Loucy (cell line): ENCODE results near the gene TEAD4.

Source experiments
- CTCF ChIP-seq: fragments of 200-600 bp; sonication (generic); conservative IDR thresholded peaks from 2 replicates; pipeline ENCODE4 v1.5.1; 2014; ENCODE audit warnings: mild to moderate bottlenecking, antibody characterized with exemption, low read length
- EZH2phosphoT487 ChIP-seq: fragments of 200-600 bp; IDR thresholded peaks from 2 replicates; pipeline ENCODE4 v1.6.1; 2018; ENCODE audit warnings: antibody characterized with exemption, mild to moderate bottlenecking, moderate library complexity, borderline replicate concordance

- TF ChIP-seq CTCF (no peak), EZH2phosphoT487 (no peak)
Measured at GRCh38 chr12:3005736-3006135, 46.5 kb downstream of the TEAD4 start.
